SK-N-SH (cell line): Measurements from ENCODE around the gene GTF2E1. TPM values are rescaled to one million over a fixed set of nuclear protein-coding genes. Genes with fewer than 3 reads are reported as not detected.

ENCODE experiments used
- CTCF ChIA-PET: fragments of 300-600, 350-600 bp; formaldehyde crosslinking; extraction: SDS; loops from one replicate; lab custom pipeline; 2021; lab: Yijun Ruan, JAX
- POLR2A ChIA-PET: fragments of 350-600 bp; sonication (Branson Sonifier 250); formaldehyde crosslinking; extraction: SDS; loops from one replicate; lab custom pipeline; 2020; ENCODE audit warnings: antibody characterized with exemption, inconsistent platforms; lab: Yijun Ruan, JAX
- DNase-seq: peaks from one replicate; pipeline ENCODE4 v3.0.0; 2012
- H2AFZ ChIP-seq: fragments of 200-600 bp; sonication (generic); 2 replicates; pipeline ENCODE4 v1.8.1; 2016; ENCODE audit warnings: antibody characterized with exemption, mild to moderate bottlenecking, low read depth
- H3F3A ChIP-seq: fragments of 200-600 bp; sonication (generic); replicated peaks from 2 replicates; pipeline ENCODE3; 2016; ENCODE audit warnings: antibody characterized with exemption, mild to moderate bottlenecking; ENCODE audit not compliant: insufficient read depth
- H3K27ac ChIP-seq, 2 experiments: fragments of 200-500 bp in 1 of 2; fragments of 200-600 bp in 1 of 2; sonication (Bioruptor generic) in 1 of 2; sonication (generic), shearing (Covaris generic) in 1 of 2; 2 replicates each; pipeline versions ENCODE4 v1.5.1 to v1.6.1; 2014 to 2016; ENCODE audit warnings: low read depth in 2 of 2, inconsistent platforms in 1 of 2, low read length in 1 of 2, mild to moderate bottlenecking in 1 of 2, mixed read lengths in 1 of 2
- H3K27me3 ChIP-seq: fragments of 200-600 bp; sonication (generic), shearing (Covaris generic); 2 replicates; pipeline ENCODE4 v1.6.1; 2016; ENCODE audit warnings: mixed run types; ENCODE audit not compliant: insufficient read depth
- H3K36me3 ChIP-seq, 2 experiments: fragments of 200-500 bp in 1 of 2; fragments of 200-600 bp in 1 of 2; sonication (Bioruptor generic) in 1 of 2; sonication (generic) in 1 of 2; replicated peaks in 1 of 2; 2 replicates each; pipeline versions ENCODE3 to v1.5.1; 2014 to 2016; ENCODE audit warnings: low read length in 1 of 2, mild to moderate bottlenecking in 1 of 2; ENCODE audit not compliant: insufficient read depth in 2 of 2, control insufficient read depth in 1 of 2
- H3K4me1 ChIP-seq, 2 experiments: fragments of 200-500 bp in 1 of 2; fragments of 200-600 bp in 1 of 2; sonication (Bioruptor generic) in 1 of 2; sonication (generic), shearing (Covaris generic) in 1 of 2; 2 replicates each; pipeline versions ENCODE4 v1.5.1 to v1.6.1; 2014 to 2016; ENCODE audit warnings: low read depth in 1 of 2, low read length in 1 of 2, mixed run types in 1 of 2; ENCODE audit not compliant: insufficient read depth in 2 of 2, control insufficient read depth in 1 of 2
- H3K4me2 ChIP-seq: fragments of 200-600 bp; sonication (generic), shearing (Covaris generic); 2 replicates; pipeline ENCODE4 v1.6.1; 2017; ENCODE audit warnings: mixed run types
- H3K4me3 ChIP-seq, 2 experiments: fragments of 200-500 bp in 1 of 2; fragments of 200-600 bp in 1 of 2; sonication (Bioruptor generic) in 1 of 2; sonication (generic), shearing (Covaris generic) in 1 of 2; 2 replicates each; pipeline versions ENCODE4 v1.5.1 to v1.8.1; 2014 to 2016; ENCODE audit warnings: low read depth in 2 of 2, inconsistent platforms in 1 of 2, low read length in 1 of 2, mild to moderate bottlenecking in 1 of 2, mixed read lengths in 1 of 2, moderate library complexity in 1 of 2
- H3K79me2 ChIP-seq: fragments of 200-600 bp; sonication (generic); 2 replicates; pipeline ENCODE4 v1.8.1; 2017; ENCODE audit warnings: mild to moderate bottlenecking; ENCODE audit not compliant: insufficient read depth
- H3K9ac ChIP-seq: fragments of 200-600 bp; sonication (generic); 2 replicates; pipeline ENCODE4 v1.6.1; 2017; ENCODE audit warnings: mixed run types
- H3K9me2 ChIP-seq: fragments of 200-600 bp; sonication (generic); 2 replicates; pipeline ENCODE4 v1.6.1; 2017; ENCODE audit warnings: mixed run types
- H3K9me3 ChIP-seq: fragments of 200-600 bp; sonication (generic); 2 replicates; pipeline ENCODE4 v1.6.1; 2017; ENCODE audit warnings: mixed run types, mild to moderate bottlenecking, moderate library complexity
- H4K20me1 ChIP-seq: fragments of 200-600 bp; sonication (generic); 2 replicates; pipeline ENCODE4 v1.6.1; 2017; ENCODE audit warnings: mild to moderate bottlenecking, mixed run types; ENCODE audit not compliant: insufficient read depth
- ELF1 ChIP-seq: IDR thresholded peaks from 2 replicates; pipeline ENCODE4 v1.4.0; 2012
- FOXM1 ChIP-seq: IDR thresholded peaks from 2 replicates; pipeline ENCODE4 v1.4.0; 2012; ENCODE audit warnings: low read depth, mild to moderate bottlenecking
- GABPA ChIP-seq: IDR thresholded peaks from 2 replicates; pipeline ENCODE4 v1.4.0; 2012; ENCODE audit warnings: low read depth, mild to moderate bottlenecking
- GATA2 ChIP-seq: sonication (generic); formaldehyde crosslinking; IDR thresholded peaks from 2 replicates; pipeline ENCODE4 v1.5.0; 2020; ENCODE audit warnings: mild to moderate bottlenecking, missing genetic modification reagents
- IRF3 ChIP-seq: fragments of 150-350 bp; IDR thresholded peaks from 2 replicates; pipeline ENCODE4 v1.6.1; 2016; ENCODE audit warnings: mild to moderate bottlenecking, low read depth, low read length
- MAX ChIP-seq: IDR thresholded peaks from 2 replicates; pipeline ENCODE4 v1.4.0; 2012; ENCODE audit warnings: low read depth
- MEF2A ChIP-seq: IDR thresholded peaks from 2 replicates; pipeline ENCODE4 v1.4.0; 2012; ENCODE audit warnings: low read depth, borderline replicate concordance
- MXI1 ChIP-seq: IDR thresholded peaks from 2 replicates; pipeline ENCODE4 v1.6.1; 2012; ENCODE audit warnings: mild to moderate bottlenecking, low read depth, low read length, improper control_type of control experiment
- NRF1 ChIP-seq: IDR thresholded peaks from 2 replicates; pipeline ENCODE4 v1.6.1; 2012; ENCODE audit warnings: low read depth, mild to moderate bottlenecking, low read length
- PBX3 ChIP-seq: IDR thresholded peaks from 2 replicates; pipeline ENCODE4; 2012
- POLR2AphosphoS5 ChIP-seq: IDR thresholded peaks from 2 replicates; pipeline ENCODE4 v1.6.1; 2012; ENCODE audit warnings: low read depth, low read length
- RAD21 ChIP-seq: IDR thresholded peaks from 2 replicates; pipeline ENCODE4 v1.6.1; 2012; ENCODE audit warnings: mild to moderate bottlenecking, low read length
- RCOR1 ChIP-seq: fragments of 150-350 bp; IDR thresholded peaks from 2 replicates; pipeline ENCODE4 v1.6.1; 2017; ENCODE audit warnings: antibody characterized with exemption, low read length
- RFX5 ChIP-seq: IDR thresholded peaks from 2 replicates; pipeline ENCODE4 v1.6.1; 2012; ENCODE audit warnings: mild to moderate bottlenecking, improper control_type of control experiment, low read length
- SIN3A ChIP-seq: IDR thresholded peaks from 2 replicates; pipeline ENCODE4 v1.6.1; 2012; ENCODE audit warnings: low read depth, mild to moderate bottlenecking, low read length, moderate library complexity, borderline replicate concordance
- TAF1 ChIP-seq: IDR thresholded peaks from 2 replicates; pipeline ENCODE4 v1.6.1; 2012; ENCODE audit warnings: low read depth, mild to moderate bottlenecking, low read length, moderate library complexity, borderline replicate concordance
- TEAD4 ChIP-seq: IDR thresholded peaks from 2 replicates; pipeline ENCODE4 v1.4.0; 2012; ENCODE audit warnings: mild to moderate bottlenecking, borderline replicate concordance; ENCODE audit not compliant: insufficient read depth
- USF1 ChIP-seq: IDR thresholded peaks from 2 replicates; pipeline ENCODE4 v1.4.0; 2012; ENCODE audit warnings: low read depth, borderline replicate concordance
- USF2 ChIP-seq: fragments of 150-350 bp; IDR thresholded peaks from 2 replicates; pipeline ENCODE4 v1.6.1; 2017; ENCODE audit warnings: antibody characterized with exemption, low read length, low read depth, borderline replicate concordance
- WGBS: methylation state at CpG from one replicate; pipeline ENCODE4 v1.1.6; 2017; ENCODE audit warnings: low lambda C conversion rate; 5-methylcytosine and 5-hydroxymethylcytosine counted together
- polyA plus RNA-seq, 3 experiments: library from polyadenylated mRNA; depleted of rRNA; stranded (reverse); fragments of >200 nt; gene quantifications; 2 replicates each; pipeline ENCODE4 v1.2.3, GENCODE V29; 2012

Gene GTF2E1
- polyA plus RNA-seq, 1 of the 3 experiments (the other 2 are of a cell fraction): 5.7 TPM

- TF ChIP-seq ELF1: no peak
- TF ChIP-seq SIN3A: no peak
- no peak; the same call in 1 of the 2 replicates for TF ChIP-seq POLR2AphosphoS5
- TF ChIP-seq TAF1: no peak
- TF ChIP-seq GATA2 (CRISPR knock-in tag): no peak
Observed at GRCh38 chr3:120773932-120774331, 31.4 kb downstream of the GTF2E1 start (continued).

- Histone ChIP-seq H3K9ac (no peak overlapping the region), H3K9me2 (no peaks in the 10 kb centered on the region), H3K4me2 (no peak overlapping the region), H3K27ac (no peak overlapping the region), H3K79me2 (peaks cover 10% of the 10 kb centered on the region; the same call in 1 of the 2 replicates), H3K36me3 (peaks cover 35 to 54% of the 10 kb centered on the region in 2 experiments), H2AFZ (no peak overlapping the region), H4K20me1 (no peaks in the 10 kb centered on the region), H3K27me3 (no peaks in the 10 kb centered on the region), H3K9me3 (no peaks in the 10 kb centered on the region), H3K4me3 (no peak overlapping the region), H3K4me1 (peaks cover 0 to 6% of the 10 kb centered on the region in 2 experiments; a peak in 2 of 4 replicates), H3F3A (peaks cover 10% of the 10 kb centered on the region)
- CTCF ChIA-PET: interaction anchor here (0.7 to 0.9 kb wide), 2 partner anchors 9 to 13 kb away, joined by 3 to 5 read pairs; no protein-coding TSS in a partner anchor
- POLR2A ChIA-PET: no interaction called here
- WGBS: 97% methylated on average over 4 of the region's 4 CpGs
- DNase-seq: no peak
- TF ChIP-seq PBX3: no peak
- no peak for TF ChIP-seq MXI1
- TF ChIP-seq USF2: no peak
- TF ChIP-seq USF1: no peak
Observed at GRCh38 chr3:120775411-120775810, 32.9 kb downstream of the GTF2E1 start.

GRCh38 chr3:120778776-120779175, 36.2 kb downstream of the GTF2E1 start:
- no peak overlapping the region for H3K4me3 ChIP-seq
- 99% methylated on average over 3 of the region's 3 CpGs for WGBS
- no peak overlapping the region for H3K27ac ChIP-seq
- H3K4me1 ChIP-seq: peaks cover 0 to 5% of the 10 kb centered on the region in 2 experiments; a peak in 3 of 4 replicates
- ChIA-PET POLR2A (no interaction called here), CTCF (interaction anchor here (1.3 kb wide), 2 partner anchors 17 to 25 kb away, joined by 3 read pairs; no protein-coding TSS in a partner anchor)
- H3K4me2 ChIP-seq: no peak overlapping the region
- no peak overlapping the region for H3K9ac ChIP-seq
- peaks cover 25% of the 10 kb centered on the region; the same call in 1 of the 2 replicates for H3K79me2 ChIP-seq
- no peaks in the 10 kb centered on the region for H3K27me3 ChIP-seq
- peaks cover 30 to 39% of the 10 kb centered on the region in 2 experiments for H3K36me3 ChIP-seq
- no peak overlapping the region for H2AFZ ChIP-seq
- no peaks in the 10 kb centered on the region for H4K20me1 ChIP-seq
- DNase-seq: no peak
- H3K9me3 ChIP-seq: no peaks in the 10 kb centered on the region
- H3F3A ChIP-seq: peaks cover 14% of the 10 kb centered on the region
- no peaks in the 10 kb centered on the region for H3K9me2 ChIP-seq
- TF ChIP-seq IRF3: no peak
- TF ChIP-seq FOXM1: no peak
- no peak for TF ChIP-seq TEAD4
- no peak for TF ChIP-seq MAX
- TF ChIP-seq POLR2AphosphoS5: no peak
- TF ChIP-seq NRF1: no peak
- TF ChIP-seq MEF2A: no peak
- TF ChIP-seq GABPA: no peak
- no peak for TF ChIP-seq RFX5
- TF ChIP-seq RAD21: no peak
- no peak for TF ChIP-seq RCOR1
